Astrocyte (in vitro differentiated cells and primary cell): Measurements from ENCODE around the gene ZFP30.

Experiments
- CTCF ChIP-seq: IDR thresholded peaks from 2 replicates; pipeline ENCODE4 v1.5.1; 2011; ENCODE audit warnings: low read depth, mild to moderate bottlenecking, inconsistent platforms, low read length, moderate library complexity; ENCODE audit not compliant: insufficient read depth
- EZH2 ChIP-seq: IDR thresholded peaks from 2 replicates; pipeline ENCODE4 v1.6.1; 2012; ENCODE audit warnings: mild to moderate bottlenecking, low read length, inconsistent platforms; ENCODE audit not compliant: insufficient read depth

- TF ChIP-seq CTCF = no peak
- TF ChIP-seq EZH2 = no peak
Measured at GRCh38 chr19:37565370-37565669, 89.9 kb downstream of the ZFP30 start.
